HG03354 (cell line): ENCODE data around the gene G6PC1.
"Not testable (repeated sequence)": the region's sequence is repeated elsewhere in the genome, so short reads cannot be mapped to it uniquely, and the experiment has no call there.

ENCODE experiments used
- ATAC-seq: cut with Tn5 transposase; IDR thresholded peaks from one replicate; pipeline ENCODE4 v1.9.1; 2021; ENCODE audit warnings: mild to moderate bottlenecking; ENCODE audit not compliant: unreplicated experiment, poor library complexity, severe bottlenecking

G6PC1 gene

DNA sequence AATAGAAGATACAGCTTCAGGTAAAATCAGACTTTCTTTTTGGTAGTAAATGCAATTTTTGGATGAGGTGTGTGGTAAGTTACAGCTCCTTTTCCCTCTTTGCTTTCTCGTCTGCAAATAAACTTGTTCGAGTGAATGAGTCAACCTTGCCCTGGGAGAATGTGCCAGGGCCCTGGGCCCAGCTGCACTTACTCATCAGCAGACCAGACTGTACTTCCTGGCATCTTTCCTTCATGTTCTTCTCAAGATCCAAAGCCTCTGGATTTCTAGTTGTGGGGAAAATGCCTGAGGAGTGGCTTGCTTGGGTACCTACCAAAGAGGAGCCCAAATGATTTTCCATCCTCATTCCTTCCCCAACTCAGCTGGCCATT lies 5.4 kb upstream of the G6PC1 start:
- no peak for ATAC-seq

DNA sequence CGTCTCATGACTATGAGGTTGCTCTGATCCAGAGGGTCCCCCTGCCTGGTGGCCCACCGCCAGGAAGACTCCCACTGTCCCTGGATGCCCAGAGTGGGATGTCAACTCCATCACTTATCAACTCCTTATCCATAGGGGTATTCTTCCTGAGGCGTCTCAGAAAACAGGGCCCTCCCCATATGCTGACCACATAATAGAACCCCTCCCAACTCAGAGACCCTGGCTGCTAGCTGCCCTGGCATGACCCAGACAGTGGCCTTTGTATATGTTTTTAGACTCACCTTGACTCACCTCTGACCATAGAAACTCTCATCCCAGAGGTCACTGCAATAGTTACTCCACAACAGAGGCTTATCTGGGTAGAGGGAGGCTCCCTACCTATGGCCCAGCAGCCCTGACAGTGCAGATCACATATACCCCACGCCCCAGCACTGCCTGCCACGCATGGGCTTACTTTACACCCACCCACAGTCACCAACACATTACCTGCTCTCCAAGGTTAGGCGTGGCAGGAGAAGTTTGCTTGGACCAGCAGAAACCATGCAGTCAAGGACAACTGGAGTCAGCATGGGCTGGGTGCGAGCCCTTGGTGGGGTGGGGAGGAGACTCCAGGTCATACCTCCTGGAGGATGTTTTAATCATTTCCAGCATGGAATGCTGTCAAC lies 2.3 kb upstream of the G6PC1 start:
- ATAC-seq, result no peak

GRCh38 chr17:42899981-42900380 lies 618 bp upstream of the G6PC1 start:
- ATAC-seq, result not testable (repeated sequence)

DNA sequence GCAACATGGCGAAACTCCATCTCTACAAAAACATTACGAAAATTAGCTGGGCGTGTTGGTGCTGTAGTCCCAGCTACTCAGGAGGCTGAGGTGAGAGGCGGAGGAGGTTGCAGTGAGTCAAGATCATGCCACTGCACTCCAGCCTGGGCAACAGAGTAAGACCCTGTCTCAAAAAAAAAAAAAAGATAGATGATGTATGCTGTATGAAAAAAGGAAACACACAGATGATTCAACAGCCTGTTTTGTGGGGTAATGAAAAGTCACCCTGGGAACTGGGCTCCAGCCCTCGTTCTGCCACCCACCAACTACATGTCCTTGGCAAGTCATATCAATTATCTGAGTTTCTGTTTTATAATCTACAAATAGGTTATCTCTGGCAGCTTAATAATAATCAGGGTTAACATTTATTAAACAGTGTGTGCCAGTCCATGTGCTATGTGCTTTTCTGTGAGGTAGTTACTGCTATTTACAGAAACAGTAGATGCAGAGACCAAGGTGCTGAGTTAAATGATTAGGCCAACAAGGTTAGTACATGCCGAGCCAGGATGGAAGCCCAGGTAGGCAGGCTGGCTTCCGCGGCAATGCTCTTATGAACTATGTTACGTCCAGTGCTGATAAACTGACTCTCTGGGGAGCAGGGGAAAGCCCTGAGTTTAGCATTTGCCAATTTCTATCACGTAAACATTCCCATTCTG lies 1.1 kb downstream of the G6PC1 start:
- ATAC-seq, result no peak

DNA sequence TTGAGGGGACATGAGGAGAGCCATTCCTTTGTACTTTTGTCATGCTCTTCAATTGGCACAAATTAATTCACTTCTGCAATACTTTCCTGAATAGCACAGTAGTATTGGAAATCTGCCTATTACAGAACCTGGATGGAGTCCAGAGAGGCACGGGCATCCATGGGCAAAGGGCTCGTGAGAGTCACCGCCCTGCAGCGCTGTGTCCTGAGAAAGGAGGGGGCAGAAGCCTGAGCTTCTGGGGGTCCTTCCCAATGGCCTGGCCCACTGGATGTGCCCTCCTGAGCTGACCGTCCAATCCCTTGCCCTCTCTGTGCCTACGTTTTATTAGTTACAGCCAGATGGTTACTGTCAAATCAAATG lies 3.5 kb downstream of the G6PC1 start:
- ATAC-seq, result no peak

GRCh38 chr17:42906772-42907446 lies 6.3 kb downstream of the G6PC1 start:
- ATAC-seq, result no peak

GRCh38 chr17:42908872-42909700 lies 8.5 kb downstream of the G6PC1 start:
- ATAC-seq, result no peak

DNA sequence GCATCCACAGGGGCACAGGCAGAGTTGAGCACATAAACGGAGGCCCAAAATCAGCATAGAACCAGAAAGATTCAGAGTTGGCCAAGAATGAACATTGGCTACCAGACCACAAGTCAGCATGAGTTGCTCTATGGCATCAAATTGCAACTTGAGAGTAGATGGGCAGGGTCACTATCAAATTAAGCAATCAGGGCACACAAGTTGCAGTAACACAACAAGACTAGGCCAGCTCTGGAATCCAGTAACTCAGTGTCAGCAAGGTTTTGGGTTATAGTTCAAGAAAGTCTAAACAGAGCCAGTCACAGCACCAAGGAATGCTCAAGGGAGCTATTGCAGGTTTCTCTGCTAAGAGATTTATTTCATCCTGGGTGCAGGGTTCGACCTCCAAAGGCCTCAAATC lies 12.9 kb downstream of the G6PC1 start:
- no peak for ATAC-seq

DNA sequence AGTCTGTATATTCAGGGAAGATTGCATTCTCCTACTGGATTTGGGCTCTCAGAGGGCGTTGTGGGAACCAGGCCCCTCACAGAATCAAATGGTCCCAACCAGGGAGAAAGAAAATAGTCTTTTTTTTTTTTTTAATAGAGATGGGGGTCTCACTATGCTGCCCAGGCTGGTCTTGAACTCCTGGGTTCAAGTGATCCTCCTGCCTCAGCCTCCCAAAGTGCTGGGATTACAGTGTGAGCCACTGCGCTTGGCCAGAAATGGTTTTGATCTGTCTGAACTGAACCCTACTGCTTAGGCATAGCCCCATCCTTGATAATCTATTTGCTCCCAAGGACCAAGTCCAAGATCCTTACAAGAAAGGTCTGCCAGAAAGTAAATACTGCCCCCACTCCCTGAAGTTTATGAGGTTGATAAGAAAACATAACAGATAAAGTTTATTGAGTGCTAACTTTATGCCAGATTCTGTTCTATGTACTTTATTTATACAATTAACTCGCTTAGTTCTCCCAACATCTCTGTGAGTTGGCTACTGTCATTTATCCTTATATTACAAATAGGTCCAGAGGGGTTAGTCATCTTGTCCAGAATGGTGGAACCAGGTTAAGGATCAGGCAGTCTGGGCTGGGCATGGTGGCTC lies 13.5 kb downstream of the G6PC1 start:
- no peak for ATAC-seq

GRCh38 chr17:42915288-42915687 lies 14.7 kb downstream of the G6PC1 start:
- ATAC-seq, result not testable (repeated sequence)

GRCh38 chr17:42916388-42917235 lies 16.0 kb downstream of the G6PC1 start:
- not testable (repeated sequence) for ATAC-seq

DNA sequence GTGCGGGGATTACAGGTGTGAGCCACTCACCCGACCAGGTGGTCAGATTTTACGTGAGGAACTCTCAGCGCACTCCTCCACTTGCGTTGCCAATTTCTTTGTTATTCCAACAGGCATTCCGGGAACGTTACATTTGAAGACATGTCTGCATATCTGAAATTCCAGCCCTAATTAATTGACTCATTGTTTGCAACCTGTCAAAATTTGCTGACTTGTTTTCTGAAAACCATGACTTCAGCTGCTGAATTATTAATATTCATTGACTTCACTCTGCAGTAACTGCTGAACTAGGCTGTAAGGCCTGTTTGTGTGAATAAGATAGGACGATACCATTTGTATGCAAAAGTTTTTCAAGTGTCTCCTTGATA lies 16.6 kb downstream of the G6PC1 start:
- ATAC-seq, result no peak

DNA sequence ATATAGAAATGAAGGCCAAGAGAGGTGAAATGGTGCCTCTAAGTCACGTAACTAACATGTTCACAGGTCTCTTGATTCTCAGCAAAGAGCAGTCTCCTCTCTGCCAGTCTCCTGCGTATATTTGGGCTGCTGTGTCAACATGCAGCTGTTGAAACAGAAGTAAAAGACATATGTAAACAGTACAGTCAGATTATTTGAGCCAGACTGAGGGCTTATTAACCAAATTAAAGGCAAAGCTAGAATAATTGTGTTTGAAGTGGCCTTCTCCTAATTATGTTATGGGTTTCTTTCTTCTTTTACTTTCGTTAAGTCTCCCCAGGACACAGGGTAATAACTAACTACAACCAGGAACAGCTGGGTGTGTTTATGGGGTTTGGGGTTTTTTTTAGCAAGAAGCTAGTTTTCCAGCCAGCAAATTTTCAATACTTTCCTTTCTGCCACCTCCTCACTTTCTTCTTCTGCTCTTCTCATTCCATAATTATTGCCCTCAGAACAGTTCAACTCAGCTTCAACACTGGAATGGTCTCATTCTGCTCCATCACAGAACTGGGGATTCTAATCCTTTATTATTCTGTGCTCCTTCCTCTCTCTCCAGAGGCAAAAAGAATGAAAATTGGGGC lies 18.4 kb downstream of the G6PC1 start:
- no peak for ATAC-seq

DNA sequence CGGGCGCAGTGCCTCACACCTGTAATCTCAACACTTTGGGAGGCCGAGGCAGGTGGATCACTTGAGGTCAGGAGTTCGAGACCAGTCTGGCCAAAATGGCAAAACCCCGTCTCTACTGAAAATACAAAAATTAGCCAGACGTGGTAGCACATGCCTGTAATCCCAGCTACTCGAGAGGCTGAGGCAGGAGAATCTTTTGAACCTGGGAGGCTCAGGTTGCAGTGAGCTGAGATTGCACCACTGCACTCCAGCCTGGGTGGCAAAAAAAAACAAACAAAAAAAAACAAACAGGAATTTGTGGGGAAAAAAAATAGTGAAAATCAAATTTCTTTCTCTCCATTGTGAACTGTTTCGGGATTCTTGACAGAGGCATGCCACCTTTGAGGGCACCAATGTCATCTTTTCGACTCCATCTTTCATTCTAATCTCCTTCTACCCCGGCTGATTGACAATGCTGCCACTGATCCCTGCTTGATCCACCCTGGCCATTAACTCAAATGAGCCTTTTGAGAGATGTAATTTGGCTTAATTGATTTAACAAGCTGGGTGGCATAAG lies 19.0 kb downstream of the G6PC1 start:
- ATAC-seq, result not testable (repeated sequence)

DNA sequence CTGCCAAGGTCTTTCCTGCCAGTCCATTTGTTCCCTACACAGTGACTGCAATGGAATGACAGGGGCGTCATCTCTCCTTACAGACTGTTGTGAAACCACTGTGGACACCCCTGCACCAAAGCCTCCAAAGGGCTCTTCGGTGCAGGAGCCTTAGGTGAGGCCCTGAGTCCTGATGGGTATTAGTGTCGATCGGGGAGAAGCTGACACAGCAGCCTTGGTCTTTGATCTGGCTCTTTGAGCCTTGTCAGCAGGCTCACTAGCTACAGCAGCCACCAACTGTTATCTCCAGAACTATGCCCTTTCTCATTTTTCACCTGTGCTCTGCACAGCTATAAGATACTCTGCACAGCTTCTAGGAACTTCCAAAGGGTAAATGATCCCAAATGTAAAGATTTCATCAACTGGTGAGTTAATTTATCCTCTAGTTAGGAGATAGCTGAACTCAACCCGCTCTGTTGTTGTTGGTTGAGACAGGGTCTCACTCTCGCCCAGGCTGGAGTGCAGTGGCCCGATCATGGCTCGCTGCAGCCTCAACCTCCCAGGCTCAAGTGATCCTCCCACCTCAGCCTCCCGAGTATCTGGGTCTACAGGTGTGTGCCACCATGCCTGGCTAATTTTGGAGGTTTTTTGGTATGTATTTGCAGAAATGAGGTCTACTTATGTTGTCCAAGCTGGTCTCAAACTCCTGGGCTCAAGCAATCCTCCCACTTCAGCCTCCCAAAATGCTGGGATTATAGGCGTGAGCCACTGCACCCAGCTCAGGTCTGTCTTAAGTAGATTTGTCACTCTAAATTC lies 19.7 kb downstream of the G6PC1 start:
- ATAC-seq, result no peak

GRCh38 chr17:42920922-42921321 lies 20.3 kb downstream of the G6PC1 start:
- no peak for ATAC-seq

DNA sequence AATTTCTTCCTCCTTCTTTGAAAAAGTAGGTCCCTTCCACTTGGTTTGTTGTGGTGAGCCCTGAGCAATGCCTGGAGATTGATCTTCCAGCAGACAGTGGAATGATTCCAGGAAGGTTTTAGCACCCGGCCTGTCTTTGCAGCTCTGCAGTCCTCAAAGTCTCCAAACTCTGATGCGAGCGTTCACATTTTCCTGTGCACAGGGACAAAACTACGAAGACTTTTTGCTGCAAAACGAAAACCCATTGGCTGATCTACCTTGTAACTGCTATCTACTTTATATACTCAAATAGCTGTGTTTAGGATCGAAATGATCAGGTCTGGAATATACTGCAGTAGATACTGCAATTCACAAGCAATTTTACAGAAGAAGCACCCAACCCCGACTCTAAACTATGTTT lies 21.7 kb downstream of the G6PC1 start:
- no peak for ATAC-seq

DNA sequence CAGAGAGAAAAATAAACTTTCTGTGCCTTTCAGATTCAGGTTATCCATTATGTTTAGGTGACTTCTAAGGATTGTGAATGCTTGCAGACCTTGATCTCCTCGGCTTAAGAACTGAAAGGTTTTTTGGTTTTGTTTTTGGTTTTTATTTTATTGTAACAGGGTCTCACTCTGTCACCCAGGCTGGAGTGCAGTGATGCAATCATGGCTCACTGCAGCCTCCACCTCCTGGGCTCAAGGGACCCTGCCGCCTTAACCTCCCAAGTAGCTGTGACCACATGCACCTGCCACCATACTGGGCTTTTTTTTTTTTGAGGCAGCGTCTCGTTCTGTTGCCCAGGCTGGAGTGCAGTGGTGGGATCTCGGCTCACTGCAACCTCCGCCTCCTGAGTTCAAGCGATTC lies 22.9 kb downstream of the G6PC1 start:
- not testable (repeated sequence) for ATAC-seq
